Measurements from ENCODE around the gene DMRTB1.

The DMRTB1 gene

GRCh38 chr1:53481456-53481855 is 22.3 kb downstream of the DMRTB1 start:
- Histone ChIP-seq H3K4me3 (no peak overlapping the region), H3K27ac (no peak overlapping the region), H3K9me3 (no peaks in the 10 kb centered on the region), H3K4me1 (peaks cover 0 to 5% (median 0%) of the 10 kb centered on the region in 4 donors), H3K36me3 (no peaks in the 10 kb centered on the region), H3K27me3 (peaks cover 0 to 49% of the 10 kb centered on the region in 2 donors)
- intact Hi-C loops (cut with DNase I; ENCODE audit: low total_unique reads) = loop anchor here (10.0 kb wide), 1 partner anchor 193 kb away; no protein-coding TSS in a partner anchor
- TF ChIP-seq CTCF (IDR thresholded peaks at IDR 0.05) = no peak
- DNase-seq = no peak

- H3K36me3 ChIP-seq = no peaks in the 10 kb centered on the region
- peaks cover 0 to 5% (median 0%) of the 10 kb centered on the region in 4 donors for H3K4me1 ChIP-seq
- no peak for TF ChIP-seq CTCF (IDR thresholded peaks at IDR 0.05)
- no peak overlapping the region for H3K4me3 ChIP-seq
- peaks cover 0 to 52% of the 10 kb centered on the region in 2 donors for H3K27me3 ChIP-seq
- no peaks in the 10 kb centered on the region for H3K9me3 ChIP-seq
- DNase-seq = no peak
- no peak overlapping the region for H3K27ac ChIP-seq
- intact Hi-C loops (cut with DNase I; ENCODE audit: low total_unique reads) = loop anchor here (10.0 kb wide), 1 partner anchor 192 kb away; no protein-coding TSS in a partner anchor
These were observed 23.4 kb downstream of the DMRTB1 start for GRCh38 chr1:53482441-53483153.

- no peak overlapping the region for H3K27ac ChIP-seq
- intact Hi-C loops (cut with DNase I; ENCODE audit: low total_unique reads) = loop anchor here (10.0 kb wide), 1 partner anchor 192 kb away; no protein-coding TSS in a partner anchor
- DNase-seq = no peak
- peaks cover 0 to 56% of the 10 kb centered on the region in 2 donors for H3K27me3 ChIP-seq
- peaks cover 0 to 5% (median 0%) of the 10 kb centered on the region in 4 donors for H3K4me1 ChIP-seq
- H3K36me3 ChIP-seq = no peaks in the 10 kb centered on the region
- H3K9me3 ChIP-seq = no peaks in the 10 kb centered on the region
- H3K4me3 ChIP-seq = no peak overlapping the region
- no peak for TF ChIP-seq CTCF (IDR thresholded peaks at IDR 0.05)
These were observed 24.0 kb downstream of the DMRTB1 start for GRCh38 chr1:53483170-53483569.

- Histone ChIP-seq H3K4me3 (no peak overlapping the region), H3K36me3 (no peaks in the 10 kb centered on the region), H3K27ac (no peak overlapping the region), H3K4me1 (peaks cover 0 to 5% (median 0%) of the 10 kb centered on the region in 4 donors), H3K27me3 (peaks cover 0 to 56% of the 10 kb centered on the region in 2 donors), H3K9me3 (no peaks in the 10 kb centered on the region)
- intact Hi-C loops (cut with DNase I; ENCODE audit: low total_unique reads) = loop anchor here (2.0 to 10.0 kb wide), 2 partner anchors 191 to 271 kb away; no protein-coding TSS in a partner anchor
- no peak for TF ChIP-seq CTCF (IDR thresholded peaks at IDR 0.05)
- DNase-seq = no peak
These were observed 24.5 kb downstream of the DMRTB1 start for GRCh38 chr1:53483656-53484055.

GRCh38 chr1:53484705-53485477 is 25.7 kb downstream of the DMRTB1 start:
- Histone ChIP-seq H3K36me3 (no peaks in the 10 kb centered on the region), H3K4me1 (peaks cover 0 to 5% (median 0%) of the 10 kb centered on the region in 4 donors), H3K4me3 (no peak overlapping the region), H3K9me3 (peaks cover 0 to 3% (median 0%) of the 10 kb centered on the region in 3 donors), H3K27ac (no peak overlapping the region), H3K27me3 (peaks cover 0 to 62% of the 10 kb centered on the region in 2 donors)
- no peak for DNase-seq
- TF ChIP-seq CTCF (IDR thresholded peaks at IDR 0.05) = no peak
- intact Hi-C loops (cut with DNase I; ENCODE audit: low total_unique reads) = loop anchor here (2.0 to 10.0 kb wide), 2 partner anchors 190 to 270 kb away; no protein-coding TSS in a partner anchor

All from tibial artery (tissue), 4 donors.